ENCODE measurements around the gene DBI. TPM values are rescaled to one million over a fixed set of nuclear protein-coding genes. Genes with fewer than 3 reads are reported as not detected.

DBI gene
- total and polyA plus RNA-seq, 2 of the 13 experiments (the other 11 are each of a cell fraction or from before 2014, with no cell fraction given): 330 to 659 TPM

DNA sequence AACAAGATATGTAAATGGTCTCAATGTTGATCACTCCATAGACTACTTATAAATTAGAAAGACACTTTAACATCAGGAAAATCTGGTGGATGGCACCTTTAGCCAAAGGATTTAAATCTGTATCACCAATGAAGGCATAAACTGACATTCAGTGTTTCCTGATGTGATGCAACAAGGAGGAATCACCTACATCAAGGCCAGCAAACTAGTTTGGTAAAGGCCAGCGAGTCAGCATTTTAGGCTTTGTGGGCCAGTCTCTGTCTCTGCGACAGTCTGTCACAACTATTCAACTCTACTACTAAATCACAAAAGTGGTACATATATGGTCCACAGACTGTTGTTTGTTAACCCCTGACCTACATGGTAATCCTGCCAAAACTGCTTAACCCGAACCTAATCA is 33.4 kb upstream of the DBI start:
- FAIRE-seq (peak; percentile 8), ATAC-seq (no peak), DNase-seq (ENCODE audit: low spot score) (no peak)
- no peak for TF ChIP-seq ZNF253 (CRISPR knock-in tag; IDR thresholded peaks at IDR 0.05; ENCODE audit: borderline replicate concordance)
- no peak for TF ChIP-seq FOXA3 (CRISPR knock-in tag; IDR thresholded peaks at IDR 0.05)
- no peak for TF ChIP-seq PAF1 (CRISPR knock-in tag; IDR thresholded peaks at IDR 0.05)
- no peak for TF ChIP-seq ZNF207 (IDR thresholded peaks at IDR 0.05; ENCODE audit: borderline replicate concordance)
- peak; percentile 57; the same call in 1 of the 2 replicates for TF ChIP-seq MAFF (IDR thresholded peaks at IDR 0.05; ENCODE audit: low read depth, low read length)
- peak; percentile 22; the same call in 1 of the 2 replicates for TF ChIP-seq FOSL2 (CRISPR knock-in tag; IDR thresholded peaks at IDR 0.05)
- TF ChIP-seq CEBPB (IDR thresholded peaks at IDR 0.05; ENCODE audit: borderline replicate concordance, low read depth, low read length): peak; percentile 73; the same call in 1 of the 2 replicates
- TF ChIP-seq SMAD1 (CRISPR knock-in tag; IDR thresholded peaks at IDR 0.05; ENCODE audit: borderline replicate concordance, low read depth): no peak
- TF ChIP-seq, protein P1, sequence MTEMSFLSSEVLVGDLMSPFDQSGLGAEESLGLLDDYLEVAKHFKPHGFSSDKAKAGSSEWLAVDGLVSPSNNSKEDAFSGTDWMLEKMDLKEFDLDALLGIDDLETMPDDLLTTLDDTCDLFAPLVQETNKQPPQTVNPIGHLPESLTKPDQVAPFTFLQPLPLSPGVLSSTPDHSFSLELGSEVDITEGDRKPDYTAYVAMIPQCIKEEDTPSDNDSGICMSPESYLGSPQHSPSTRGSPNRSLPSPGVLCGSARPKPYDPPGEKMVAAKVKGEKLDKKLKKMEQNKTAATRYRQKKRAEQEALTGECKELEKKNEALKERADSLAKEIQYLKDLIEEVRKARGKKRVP (CRISPR knock-in tag; IDR thresholded peaks at IDR 0.05): 0 out of 4 replicates have a peak, but pooled peaks of 1 of the 2 experiments have one; percentile 26
- TF ChIP-seq EZH2 (conservative IDR thresholded peaks at IDR 0.05; ENCODE audit: low read depth, low read length): no peak
- TF ChIP-seq MAFK (conservative IDR thresholded peaks at IDR 0.05 in 1 of 2, IDR thresholded peaks at IDR 0.05 in 1 of 2; ENCODE audit: low read length in 2 of 2): peak; percentile 59 to 70
- TF ChIP-seq YY1 (IDR thresholded peaks at IDR 0.05; ENCODE audit: insufficient read depth, insufficient replicate concordance, low read depth, low read length): no peak
- H3K9me3 ChIP-seq (ENCODE audit: low read length): no peaks in the 10 kb centered on the region
- CTCF ChIA-PET (ENCODE audit: low intra/inter-chr PET ratio, low total read pairs): no interaction called here
- no peak overlapping the region for H3K4me2 ChIP-seq (ENCODE audit: low read depth, low read length)
- H4K20me1 ChIP-seq (ENCODE audit: insufficient read depth, low read length): no peaks in the 10 kb centered on the region
- H3K4me3 ChIP-seq (replicated peaks in 1 of 3; ENCODE audit: insufficient read depth in 1 of 3, low read depth in 2 of 3, low read length in 3 of 3): no peak overlapping the region
- intact Hi-C loops (cut with micrococcal nuclease; ENCODE audit: unreplicated experiment): no loop called here
- BruUV-seq (replicated peaks): no TSS peak
- H3K27ac ChIP-seq (ENCODE audit: extremely low read length, insufficient read depth, low read length): no peak overlapping the region
- WGBS (ENCODE audit: low lambda C conversion rate): 88% methylated on average over 3 of the region's 3 CpGs
- POLR2A ChIA-PET: no interaction called here
- H3K4me1 ChIP-seq (ENCODE audit: insufficient read depth, low read length): no peaks in the 10 kb centered on the region
- no peak overlapping the region for H2AFZ ChIP-seq (ENCODE audit: low read length)
- H3K9ac ChIP-seq (ENCODE audit: insufficient read depth, low read depth, low read length): no peak overlapping the region
- no peaks in the 10 kb centered on the region for H3K27me3 ChIP-seq (ENCODE audit: control insufficient read depth in 1 of 2, insufficient read depth in 2 of 2, low read length in 2 of 2)
- H3K36me3 ChIP-seq (replicated peaks in 1 of 2; ENCODE audit: control insufficient read depth in 1 of 2, insufficient read depth in 2 of 2, low read length in 2 of 2): no peaks in the 10 kb centered on the region
- H3K79me2 ChIP-seq (ENCODE audit: insufficient read depth, low read length): no peaks in the 10 kb centered on the region
- in situ Hi-C loops (cut with HindIII; ENCODE audit: extremely low pct_ligation_motif_present, low pct_unique_long_range_greater_than_20kb): no loop called here

Data from HepG2 (cell line).